ENCODE measurements around the gene NACA2. TPM values are rescaled to one million over a fixed set of nuclear protein-coding genes. Genes with fewer than 3 reads are reported as not detected.
"Not testable (repeated sequence)": the region's sequence is repeated elsewhere in the genome, so short reads cannot be mapped to it uniquely, and the experiment has no call there.

Gene NACA2
- total RNA-seq: 0.18 TPM in 1 of 2 replicates, not detected in the other

DNA sequence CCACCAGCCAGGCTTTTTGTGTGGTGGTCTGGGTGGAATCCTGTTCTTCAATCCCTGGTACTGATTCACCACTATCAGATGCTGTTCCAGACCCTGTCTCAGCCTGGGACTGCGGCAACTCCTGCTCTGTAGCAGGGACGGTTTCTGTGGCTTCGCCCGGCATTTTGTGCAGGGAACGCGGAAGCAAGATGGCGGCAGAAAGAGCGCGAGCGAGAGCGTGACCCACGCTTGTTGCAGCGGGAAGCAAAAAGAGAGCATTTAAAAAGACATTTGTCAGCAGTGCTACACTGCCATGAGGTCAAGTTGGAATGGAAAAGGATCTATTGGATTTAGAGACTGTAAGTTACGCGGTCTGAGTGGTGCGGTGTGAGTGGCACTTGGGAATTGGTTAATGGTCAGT, at the start of gene NACA2:
Gene NACA2 (minus strand): TSS at position 202 of the 400 bp plus-strand sequence. CDS start 39 bp downstream, at position 163.
- DNase-seq (ENCODE audit: low read depth, low spot score): no peak

DNA sequence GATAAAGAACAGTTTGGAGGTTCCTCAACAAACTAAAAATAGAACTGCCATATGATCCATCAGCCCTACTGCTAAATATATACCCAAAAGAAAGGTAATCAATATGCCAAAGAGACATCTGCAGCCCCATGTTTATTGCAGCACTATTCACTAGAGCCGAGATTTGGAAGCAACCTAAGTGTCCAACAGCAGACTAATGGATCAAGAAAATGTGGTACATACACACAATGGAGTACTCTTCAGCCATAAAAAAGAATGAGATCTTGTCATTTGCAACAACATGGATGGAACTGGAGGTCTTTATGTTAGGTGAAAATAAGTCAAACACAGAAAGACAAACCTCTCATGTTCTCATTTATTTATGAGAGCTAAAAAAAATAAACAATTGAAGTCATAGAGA, 48.8 kb upstream of the NACA2 start:
- DNase-seq (ENCODE audit: low read depth, low spot score): no peak

DNA sequence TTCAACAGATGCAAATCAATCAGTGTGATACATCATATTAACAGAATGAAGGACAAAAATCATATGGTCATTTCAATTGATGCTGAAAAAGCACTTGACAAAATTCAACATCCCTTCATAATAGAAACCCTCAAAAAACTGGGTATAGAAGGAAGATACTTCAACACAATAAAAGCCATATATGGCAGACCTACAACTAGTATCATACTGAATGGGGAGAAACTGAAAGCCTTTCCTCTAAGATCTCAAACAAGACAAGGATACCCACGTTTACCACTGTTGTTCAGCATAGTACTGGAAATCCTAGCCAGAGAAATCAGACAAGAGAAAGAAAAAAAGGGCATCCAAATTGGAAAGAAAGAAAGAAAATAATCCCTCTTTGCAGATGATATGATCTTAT, 47.1 kb upstream of the NACA2 start:
- DNase-seq (ENCODE audit: low read depth, low spot score): no peak

DNA sequence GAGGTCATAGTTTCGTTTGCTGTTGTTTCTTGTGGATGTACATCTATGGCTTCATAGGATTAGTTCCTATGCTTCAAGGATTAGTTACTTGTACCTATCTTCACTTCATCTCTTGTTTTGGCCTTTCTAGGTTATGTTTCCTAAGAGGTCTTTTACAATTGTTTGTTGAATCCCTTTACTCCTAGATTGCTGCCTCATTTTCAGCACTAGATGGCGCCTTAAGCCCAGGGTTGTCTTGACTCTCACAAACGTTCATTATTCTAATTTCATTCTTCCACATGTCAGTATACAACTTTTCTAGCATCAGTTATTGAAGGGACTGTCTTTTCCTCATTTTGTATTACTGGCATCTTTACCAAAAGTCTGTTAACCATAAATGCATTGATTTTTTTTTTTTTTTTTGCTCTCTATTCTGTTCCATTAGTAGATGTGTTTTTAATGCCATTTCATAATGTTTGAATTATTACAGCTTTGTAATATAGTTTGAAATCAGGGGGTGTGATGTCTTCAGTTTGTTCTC, 45.0 kb upstream of the NACA2 start:
- DNase-seq (ENCODE audit: low read depth, low spot score): no peak

DNA sequence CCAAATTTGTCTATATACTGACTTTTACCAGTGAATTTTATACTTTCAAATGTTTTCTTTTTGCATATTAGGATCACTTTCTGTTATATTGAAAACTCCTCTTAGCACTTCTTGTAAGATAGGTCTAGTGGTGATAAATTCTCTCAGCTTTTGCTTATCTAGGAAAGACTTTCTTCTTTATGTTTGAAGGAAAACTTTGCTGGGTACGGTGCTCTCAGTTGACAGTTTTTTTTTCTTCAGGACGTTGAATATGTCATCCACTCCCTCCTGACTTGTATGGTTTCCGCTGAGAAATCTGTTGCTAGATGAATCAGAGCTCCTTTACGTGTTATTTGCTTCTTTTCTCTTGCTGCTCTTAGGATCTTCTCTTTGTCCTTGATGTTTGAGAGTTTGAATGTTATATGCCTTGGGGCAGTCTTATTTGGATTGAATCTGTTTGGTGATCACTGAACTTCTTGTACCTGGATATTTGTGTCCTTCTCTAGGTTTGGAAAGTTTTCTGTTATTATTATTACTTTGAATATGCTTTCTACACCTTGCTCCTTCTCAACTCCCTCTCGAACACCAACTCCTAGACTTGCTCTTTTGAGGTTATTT, 44.0 kb upstream of the NACA2 start:
- no peak for DNase-seq (ENCODE audit: low read depth, low spot score)

DNA sequence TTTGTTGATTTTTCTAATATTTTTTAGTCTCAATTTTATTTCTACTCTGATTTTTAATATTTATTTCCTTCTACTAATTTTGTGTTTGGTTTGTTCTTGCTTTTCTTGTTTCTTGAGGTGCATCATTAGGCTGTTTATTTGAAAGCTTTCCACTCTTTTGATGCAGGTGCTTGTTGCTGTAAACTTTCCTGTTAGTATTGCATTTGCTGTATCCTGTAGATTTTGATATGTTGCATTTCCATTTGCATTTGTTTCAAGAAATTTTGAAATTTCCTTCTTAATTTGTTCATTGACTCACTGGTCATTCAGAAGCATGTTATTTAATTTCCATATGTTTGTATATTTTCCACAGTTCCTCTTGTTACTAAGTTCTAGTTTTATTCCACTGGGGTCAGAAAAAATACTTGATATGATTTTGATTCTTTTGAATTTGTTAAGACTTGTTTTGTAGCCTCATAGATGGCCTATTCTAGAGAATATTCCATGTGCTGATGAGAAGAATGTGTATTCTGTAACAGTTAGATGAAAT, 43.1 kb upstream of the NACA2 start:
- no peak for DNase-seq (ENCODE audit: low read depth, low spot score)

DNA sequence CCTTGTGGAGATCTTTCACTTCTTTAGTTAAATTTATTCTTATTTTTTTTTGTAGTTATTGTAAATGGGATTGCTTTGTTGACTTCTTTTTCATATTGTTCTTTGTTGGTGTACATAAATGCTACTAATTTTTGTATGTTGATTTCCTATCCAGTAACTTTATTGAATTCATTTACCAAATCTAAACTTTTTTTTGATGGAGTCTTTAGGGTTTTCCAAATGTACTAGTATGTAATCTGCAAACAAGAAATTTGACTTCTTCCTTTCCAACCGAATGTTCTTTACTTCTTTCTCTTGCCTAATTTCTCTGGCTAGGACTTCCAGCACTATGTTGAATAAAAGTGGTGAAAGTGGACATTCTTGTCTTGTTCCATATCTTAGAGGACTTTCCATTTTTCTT, 41.8 kb upstream of the NACA2 start:
- no peak for DNase-seq (ENCODE audit: low read depth, low spot score)

DNA sequence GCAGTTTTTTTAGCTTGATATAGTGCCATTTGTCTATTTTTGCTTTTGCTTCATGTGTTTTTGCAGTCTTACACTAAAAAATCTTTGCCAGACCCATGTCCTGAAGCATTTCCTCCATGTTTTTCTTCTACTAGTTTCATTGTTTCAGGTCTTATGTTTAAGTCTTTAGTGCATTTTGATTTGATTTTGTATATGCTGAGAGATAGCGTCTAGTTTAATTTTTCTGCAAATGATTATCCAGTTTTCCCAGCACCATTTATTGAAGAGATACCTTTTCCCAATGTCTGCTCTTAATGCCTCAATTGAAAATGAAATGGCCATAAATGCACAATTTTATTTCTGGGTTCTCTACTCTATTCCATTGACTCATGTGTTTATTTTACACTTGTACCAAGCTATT, 40.8 kb upstream of the NACA2 start:
- no peak for DNase-seq (ENCODE audit: low read depth, low spot score)

DNA sequence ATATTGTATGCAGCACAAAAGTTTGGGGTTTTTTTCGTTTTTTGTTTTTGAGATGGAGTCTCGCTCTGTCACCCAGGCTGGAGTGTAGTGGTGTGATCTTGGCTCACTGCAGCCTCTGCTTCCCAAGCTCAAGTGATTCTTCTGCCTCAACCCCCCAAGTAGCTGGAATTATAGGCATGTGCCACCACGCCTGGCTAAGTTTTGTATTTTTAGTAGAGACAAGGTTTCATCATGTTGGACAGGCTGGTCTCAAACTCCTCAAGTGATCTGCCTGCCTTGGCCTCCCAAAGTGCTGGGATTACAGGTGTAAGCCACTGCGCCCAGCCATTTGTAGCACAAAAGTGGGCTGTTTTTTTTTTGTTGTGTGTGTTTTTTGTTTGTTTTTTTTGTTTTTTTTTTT, 37.1 kb upstream of the NACA2 start:
- DNase-seq (ENCODE audit: low read depth, low spot score): not testable (repeated sequence)

DNA sequence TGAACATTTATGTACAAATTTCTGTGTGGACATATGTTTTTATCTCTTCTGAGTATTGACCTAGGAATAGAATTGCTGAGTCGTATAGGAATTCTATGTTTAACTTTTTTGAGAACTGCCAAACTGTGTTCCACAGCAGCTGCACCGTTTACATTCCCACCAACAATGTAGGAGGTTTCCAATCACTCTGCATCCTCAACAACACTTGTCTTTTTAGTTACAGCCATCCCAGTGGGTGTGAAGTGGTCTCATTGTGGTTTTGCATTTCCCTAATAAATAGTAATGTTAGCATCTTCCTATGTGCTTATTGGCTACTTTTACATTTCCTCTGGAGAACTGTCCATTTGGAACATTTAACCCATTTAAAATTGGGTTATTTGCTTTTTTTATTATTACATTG, 36.6 kb upstream of the NACA2 start:
- no peak for DNase-seq (ENCODE audit: low read depth, low spot score)

DNA sequence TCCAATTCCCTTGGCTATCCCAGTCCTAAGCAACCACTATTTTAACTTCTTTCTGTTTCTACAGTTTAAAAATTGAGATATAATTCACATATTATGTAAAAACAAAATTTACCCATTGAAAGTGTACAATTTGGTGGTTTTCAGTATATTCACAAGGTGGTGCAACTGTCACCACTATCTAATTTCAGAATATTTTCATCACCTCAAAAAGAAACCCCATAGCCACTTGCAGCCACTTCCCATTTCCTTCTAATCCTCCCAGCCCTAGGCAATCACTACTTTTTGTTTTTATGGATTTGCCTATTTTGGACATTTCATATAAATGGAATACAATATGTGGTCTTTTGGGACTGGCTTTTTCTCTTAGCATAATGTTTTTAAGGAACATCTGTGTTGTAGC, 36.1 kb upstream of the NACA2 start:
- DNase-seq (ENCODE audit: low read depth, low spot score): no peak

DNA sequence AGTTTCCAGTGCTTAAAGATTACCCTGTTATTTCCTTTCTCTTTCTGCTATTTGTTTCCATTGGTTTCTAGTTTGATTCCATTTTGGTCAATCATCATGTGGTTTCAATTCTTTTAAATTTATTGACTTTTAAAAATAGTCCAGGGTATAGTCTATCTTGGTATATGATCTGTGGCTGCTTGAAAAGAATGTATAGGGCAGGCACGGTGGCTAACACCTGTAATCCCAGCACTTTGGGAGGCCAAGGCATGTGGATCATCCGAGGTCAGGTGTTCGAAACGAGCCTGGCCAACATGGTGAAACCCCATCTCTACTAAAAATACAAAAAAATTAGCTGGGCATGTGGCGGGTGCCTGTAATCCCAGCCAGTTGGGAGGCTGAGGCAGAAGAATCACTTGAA, 34.5 kb upstream of the NACA2 start:
- DNase-seq (ENCODE audit: low read depth, low spot score): no peak

DNA sequence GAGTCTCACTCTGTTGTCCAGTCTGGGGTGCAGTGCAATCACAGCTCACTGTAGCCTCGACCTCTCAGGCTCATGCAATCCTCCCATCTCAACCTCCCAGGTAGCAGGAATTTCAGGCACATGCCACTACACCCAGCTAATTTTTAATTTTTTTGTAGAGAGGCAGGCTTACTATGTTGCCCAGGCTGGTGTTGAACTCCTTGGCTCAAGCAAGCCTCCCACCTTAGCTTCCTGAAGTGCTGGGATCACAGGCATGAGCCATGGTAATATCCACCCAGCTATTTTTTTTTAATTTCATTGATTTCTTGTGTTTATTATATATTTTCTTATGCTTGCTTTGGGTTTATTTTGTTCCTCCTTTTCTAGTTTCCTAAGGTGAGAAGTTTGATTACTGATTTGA, 33.9 kb upstream of the NACA2 start:
- no peak for DNase-seq (ENCODE audit: low read depth, low spot score)

DNA sequence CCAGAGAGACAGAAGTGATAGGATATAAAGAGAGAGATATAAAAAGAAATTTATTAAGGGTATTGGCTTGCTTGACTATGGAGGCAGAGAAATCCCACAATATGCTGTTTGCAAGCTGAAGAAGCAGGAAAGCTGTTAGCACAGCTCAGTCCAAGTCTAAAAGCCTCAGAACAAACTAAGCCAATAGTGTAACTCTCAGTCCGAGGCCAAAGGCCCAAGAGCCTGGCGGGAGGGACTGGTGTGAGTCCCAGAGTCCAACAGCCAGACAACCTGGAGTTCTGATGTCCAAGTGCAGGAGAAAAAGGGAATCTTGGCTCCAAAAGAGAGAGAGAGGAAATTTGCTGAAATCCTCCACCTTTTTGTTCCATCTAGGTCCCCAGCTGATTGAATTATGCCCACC, 30.3 kb upstream of the NACA2 start:
- no peak for DNase-seq (ENCODE audit: low read depth, low spot score)

DNA sequence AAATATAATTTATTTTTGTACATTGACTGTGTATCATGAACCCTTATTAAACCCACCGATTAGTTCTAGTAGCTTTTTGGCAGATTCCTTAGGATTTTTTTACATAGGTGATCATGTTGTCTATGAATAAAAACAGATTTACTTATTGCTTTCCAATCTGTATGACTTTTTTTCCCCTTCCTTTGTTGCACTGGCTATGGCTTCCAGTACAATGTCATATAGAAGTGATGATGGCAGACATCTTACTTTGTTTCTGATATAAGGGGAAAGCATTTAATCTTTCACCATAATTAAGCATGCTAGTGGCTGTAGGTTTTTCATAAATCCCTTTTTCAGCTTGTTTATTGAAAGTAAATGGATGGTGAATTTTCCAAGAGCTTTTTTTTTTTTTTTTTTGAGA, 28.9 kb upstream of the NACA2 start:
- no peak for DNase-seq (ENCODE audit: low read depth, low spot score)

DNA sequence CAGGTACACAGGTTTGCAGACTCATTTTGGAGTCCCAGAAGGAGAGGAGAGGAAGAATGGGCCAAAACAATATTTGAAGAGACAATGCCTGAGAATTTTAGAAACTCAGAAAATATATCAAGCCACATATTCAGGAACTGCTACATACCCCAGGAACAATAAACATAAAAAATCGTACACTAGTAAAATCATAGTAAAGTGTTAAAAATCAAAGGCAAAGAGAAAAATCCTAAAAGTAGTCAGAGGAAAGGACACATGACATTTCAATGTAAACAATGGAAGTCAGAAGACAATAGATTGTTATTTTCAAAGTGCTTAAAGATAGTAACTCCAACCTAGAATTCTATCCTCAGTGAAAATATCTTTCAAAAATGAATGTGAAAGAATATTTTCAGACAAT, 28.5 kb upstream of the NACA2 start:
- DNase-seq (ENCODE audit: low read depth, low spot score): no peak

DNA sequence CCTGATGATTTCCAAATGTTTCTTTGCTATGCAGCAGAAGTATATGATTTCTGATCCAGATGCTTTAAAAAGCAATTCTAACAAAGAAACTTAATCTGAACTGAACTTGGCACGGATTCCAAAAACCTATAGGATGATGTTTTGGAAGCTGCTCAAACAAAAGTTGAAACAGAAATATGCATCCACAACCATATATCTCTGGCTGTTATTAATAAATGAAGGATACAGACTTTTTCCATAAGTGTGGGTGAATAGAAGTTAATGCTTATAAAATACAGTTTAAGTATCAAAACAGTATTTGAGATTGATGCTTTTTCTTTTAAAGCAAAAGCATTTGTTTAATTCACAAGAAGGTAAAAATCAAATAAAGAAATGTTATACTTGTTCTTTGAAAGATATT, 27.9 kb upstream of the NACA2 start:
- DNase-seq (ENCODE audit: low read depth, low spot score): no peak

DNA sequence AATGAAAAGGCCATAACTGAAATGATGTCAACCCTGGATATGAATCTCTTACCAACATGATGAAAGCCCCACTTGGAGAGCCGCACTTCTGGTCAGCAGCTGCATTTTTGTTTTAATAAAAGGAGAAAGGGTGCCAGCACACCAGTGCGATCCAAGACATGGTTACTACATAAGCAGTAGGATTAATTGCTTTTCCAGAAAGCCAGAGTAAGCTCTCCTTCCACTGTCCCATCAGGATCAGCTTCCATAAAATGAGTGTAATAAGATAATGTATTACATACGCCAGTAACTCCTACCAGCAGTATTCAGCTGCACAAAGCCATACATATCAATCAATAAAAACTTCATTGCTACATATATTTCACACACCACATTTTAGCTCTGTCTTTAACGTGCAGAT, 26.3 kb upstream of the NACA2 start:
- DNase-seq (ENCODE audit: low read depth, low spot score): no peak

DNA sequence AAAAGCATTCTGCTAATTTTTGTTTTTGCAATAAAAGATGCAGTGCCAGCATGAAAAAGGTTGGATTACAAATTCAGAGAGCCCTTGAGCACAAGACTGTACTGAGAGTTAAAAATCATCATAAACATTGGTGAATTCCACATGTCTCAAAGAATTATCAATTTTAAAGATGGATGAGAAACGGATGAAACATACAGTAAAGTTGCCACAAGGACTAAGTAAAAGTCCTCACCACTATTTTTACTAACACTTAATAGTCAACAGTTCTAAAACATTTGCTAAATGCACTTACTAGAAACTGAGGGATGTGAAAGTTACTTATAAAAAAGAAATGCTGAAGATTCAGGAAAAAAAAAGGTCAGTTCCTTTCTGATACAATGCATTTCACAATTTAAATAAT, 25.8 kb upstream of the NACA2 start:
- DNase-seq (ENCODE audit: low read depth, low spot score): no peak

DNA sequence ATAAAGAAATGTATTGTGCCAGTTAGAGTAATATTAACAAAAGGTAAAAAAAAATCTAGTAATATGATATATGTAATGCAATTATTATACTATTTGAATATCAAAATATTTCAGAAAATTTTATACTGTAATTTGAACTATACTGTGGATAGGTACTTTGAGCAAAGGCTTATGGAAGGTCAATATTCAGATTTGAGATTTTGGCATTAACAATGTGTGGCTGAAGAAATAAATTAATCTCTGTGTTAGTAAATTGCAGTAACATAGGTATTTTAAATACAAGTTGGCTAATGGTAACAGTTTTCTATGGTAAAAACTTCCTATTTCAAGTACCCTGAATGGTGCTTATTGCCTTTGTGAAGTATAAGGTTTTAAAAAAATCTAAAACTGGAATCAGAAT, 23.2 kb upstream of the NACA2 start:
- no peak for DNase-seq (ENCODE audit: low read depth, low spot score)

DNA sequence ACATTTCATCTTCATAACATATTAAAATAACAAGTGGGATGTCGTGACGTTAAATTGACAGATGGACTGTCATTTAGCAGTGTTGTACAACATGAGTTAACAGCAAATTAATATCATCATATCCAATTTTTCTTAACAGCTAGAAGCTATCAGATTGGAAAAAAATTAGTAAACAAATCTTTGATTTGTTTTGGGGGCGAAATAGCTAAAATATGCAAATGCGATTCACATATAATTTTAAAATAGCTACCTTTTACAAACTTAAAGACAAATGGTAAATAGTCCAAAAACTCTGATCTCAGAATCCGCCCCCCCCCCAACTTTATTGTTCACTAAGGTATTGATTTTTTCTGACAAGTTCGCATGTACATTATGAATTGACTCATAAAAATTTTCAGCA, 20.3 kb upstream of the NACA2 start:
- no peak for DNase-seq (ENCODE audit: low read depth, low spot score)

DNA sequence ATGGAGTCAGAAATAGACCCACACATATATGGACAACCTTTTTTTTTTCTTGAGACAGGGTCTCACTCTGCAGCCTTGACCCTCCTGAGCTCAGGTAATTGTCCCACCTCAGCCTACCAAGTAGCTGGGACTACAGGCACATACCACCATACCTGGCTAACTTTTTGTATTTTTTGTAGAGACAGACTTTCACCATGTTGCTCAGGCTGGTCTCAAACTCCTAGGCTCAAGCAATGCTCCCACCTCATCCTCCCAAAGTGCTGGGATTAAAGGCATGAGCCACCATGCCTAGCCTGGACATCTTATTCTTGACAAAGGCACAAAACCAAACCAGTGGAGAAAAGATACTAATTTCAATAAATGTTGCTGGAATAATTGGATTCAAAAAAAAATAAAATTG, 14.7 kb upstream of the NACA2 start:
- DNase-seq (ENCODE audit: low read depth, low spot score): no peak

DNA sequence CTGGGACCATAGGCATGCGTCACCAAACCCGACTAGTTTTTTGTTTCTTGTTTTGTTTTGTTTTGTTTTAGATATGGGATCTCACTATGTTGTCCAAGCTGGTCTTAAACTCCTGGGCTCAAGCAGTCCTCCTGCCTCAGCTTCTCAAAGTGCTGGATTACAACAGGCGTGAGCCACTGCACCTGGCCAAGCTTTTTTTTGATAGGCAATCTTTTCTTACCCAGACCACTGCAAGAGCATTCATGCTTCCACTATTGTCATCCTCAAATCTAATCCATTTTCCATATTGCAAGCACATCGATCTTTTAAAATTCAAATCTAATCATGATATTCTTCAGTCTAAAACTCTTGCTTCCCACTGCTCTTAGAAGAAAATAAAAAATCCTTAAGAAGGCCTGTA, 10.3 kb upstream of the NACA2 start:
- DNase-seq (ENCODE audit: low read depth, low spot score): no peak

DNA sequence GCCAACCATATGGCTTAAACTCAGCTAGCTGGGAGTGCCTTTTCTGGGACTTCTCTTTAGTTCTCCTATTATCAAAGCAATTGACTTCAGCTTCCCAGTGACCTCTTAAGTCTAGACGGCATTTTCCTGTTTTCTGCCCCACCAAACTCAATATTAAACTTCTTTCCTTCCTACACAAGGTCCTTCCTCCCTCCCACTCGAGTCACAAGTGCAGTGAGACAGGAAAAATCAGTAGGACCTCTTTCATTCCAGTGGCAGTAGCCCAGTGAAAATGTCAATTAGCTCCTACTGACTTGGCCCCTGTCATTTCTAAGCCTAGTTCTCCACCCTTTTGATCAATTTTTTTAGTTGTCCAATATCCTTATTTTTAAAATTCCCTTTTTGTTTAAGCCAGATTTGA, 9.6 kb upstream of the NACA2 start:
- no peak for DNase-seq (ENCODE audit: low read depth, low spot score)
